ENCODE data around the gene FZD4. TPM values are rescaled to one million over a fixed set of nuclear protein-coding genes. Genes with fewer than 3 reads are reported as not detected.

The FZD4 gene
- total RNA-seq, 6 experiments from 2014 or later: 12.5 to 26.1 (median 17.1) TPM

DNA sequence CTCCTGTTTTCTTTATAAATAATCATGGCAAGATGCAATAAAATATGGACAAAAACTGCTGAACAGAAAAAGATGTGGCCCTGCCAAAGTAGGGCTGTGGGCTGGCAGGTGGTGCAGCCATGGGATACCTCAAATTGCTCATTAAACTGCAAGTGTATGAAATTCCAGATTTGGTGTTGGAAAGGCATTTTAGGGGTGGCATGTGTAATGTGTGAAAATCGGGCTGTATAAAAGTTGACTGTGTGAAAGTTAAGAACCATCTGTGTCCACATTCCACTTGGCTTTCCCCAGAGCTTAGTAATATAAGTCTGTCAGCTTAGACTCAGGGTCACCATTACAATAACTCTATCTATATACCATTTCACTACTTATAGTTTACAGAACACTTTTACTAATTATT, 34.8 kb upstream of the FZD4 start:
- Histone ChIP-seq H3K9me3 (no peaks in the 10 kb centered on the region), H3K4me1 (no peaks in the 10 kb centered on the region), H3K36me3 (no peaks in the 10 kb centered on the region), H3K27me3 (no peaks in the 10 kb centered on the region), H3K4me3 (no peak overlapping the region), H3K27ac (no peak overlapping the region)
- intact Hi-C loops (cut with DNase I): no loop called here
- ATAC-seq (no peak), DNase-seq (no peak)
- no CpG with 5 or more reads among the region's 1 CpG for WGBS (ENCODE audit: insufficient coverage, low coverage, low lambda C conversion rate, missing lambda C conversion rate)
- TF ChIP-seq POLR2A (IDR thresholded peaks at IDR 0.05): no peak
- TF ChIP-seq, protein P1, sequence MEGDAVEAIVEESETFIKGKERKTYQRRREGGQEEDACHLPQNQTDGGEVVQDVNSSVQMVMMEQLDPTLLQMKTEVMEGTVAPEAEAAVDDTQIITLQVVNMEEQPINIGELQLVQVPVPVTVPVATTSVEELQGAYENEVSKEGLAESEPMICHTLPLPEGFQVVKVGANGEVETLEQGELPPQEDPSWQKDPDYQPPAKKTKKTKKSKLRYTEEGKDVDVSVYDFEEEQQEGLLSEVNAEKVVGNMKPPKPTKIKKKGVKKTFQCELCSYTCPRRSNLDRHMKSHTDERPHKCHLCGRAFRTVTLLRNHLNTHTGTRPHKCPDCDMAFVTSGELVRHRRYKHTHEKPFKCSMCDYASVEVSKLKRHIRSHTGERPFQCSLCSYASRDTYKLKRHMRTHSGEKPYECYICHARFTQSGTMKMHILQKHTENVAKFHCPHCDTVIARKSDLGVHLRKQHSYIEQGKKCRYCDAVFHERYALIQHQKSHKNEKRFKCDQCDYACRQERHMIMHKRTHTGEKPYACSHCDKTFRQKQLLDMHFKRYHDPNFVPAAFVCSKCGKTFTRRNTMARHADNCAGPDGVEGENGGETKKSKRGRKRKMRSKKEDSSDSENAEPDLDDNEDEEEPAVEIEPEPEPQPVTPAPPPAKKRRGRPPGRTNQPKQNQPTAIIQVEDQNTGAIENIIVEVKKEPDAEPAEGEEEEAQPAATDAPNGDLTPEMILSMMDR (IDR thresholded peaks at IDR 0.05): no peak

DNA sequence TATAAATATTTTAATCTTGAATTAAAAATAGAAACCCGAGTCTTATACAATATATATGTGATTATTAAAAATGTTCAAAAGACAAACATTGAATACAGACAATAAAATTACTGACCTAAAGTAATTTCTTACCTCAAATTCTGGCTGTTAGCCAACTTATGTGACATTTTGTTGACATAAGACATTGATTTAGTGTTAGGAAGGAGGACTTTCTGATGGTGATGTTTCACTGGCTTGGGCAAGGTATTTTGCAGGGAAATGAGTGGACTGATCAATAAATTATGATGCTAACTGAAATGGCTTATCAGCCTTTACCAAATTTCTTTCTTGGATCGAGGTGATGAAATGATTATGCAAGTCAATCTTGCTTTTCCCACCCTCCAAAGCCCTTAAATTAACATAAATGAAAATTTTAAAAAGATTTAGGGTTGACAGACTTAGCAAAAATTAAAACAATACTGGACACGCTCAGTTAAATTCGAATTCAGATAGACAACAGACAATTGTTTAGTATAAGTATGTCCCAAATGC, 33.2 kb upstream of the FZD4 start:
- intact Hi-C loops (cut with DNase I): no loop called here
- Histone ChIP-seq H3K4me3 (no peak overlapping the region), H3K27ac (no peak overlapping the region), H3K9me3 (no peaks in the 10 kb centered on the region), H3K27me3 (no peaks in the 10 kb centered on the region), H3K4me1 (peaks cover 0 to 6% (median 0%) of the 10 kb centered on the region in 4 donors), H3K36me3 (no peaks in the 10 kb centered on the region)
- 60% methylated on average over 4 of the region's 4 CpGs for WGBS (ENCODE audit: insufficient coverage, low coverage, low lambda C conversion rate, missing lambda C conversion rate)
- ATAC-seq: peak in 3 of 4 donors; percentile 43 to 80 (median 76)
- DNase-seq: no peak
- TF ChIP-seq, protein P1 (IDR thresholded peaks at IDR 0.05): no peak
- TF ChIP-seq POLR2A (IDR thresholded peaks at IDR 0.05): no peak

DNA sequence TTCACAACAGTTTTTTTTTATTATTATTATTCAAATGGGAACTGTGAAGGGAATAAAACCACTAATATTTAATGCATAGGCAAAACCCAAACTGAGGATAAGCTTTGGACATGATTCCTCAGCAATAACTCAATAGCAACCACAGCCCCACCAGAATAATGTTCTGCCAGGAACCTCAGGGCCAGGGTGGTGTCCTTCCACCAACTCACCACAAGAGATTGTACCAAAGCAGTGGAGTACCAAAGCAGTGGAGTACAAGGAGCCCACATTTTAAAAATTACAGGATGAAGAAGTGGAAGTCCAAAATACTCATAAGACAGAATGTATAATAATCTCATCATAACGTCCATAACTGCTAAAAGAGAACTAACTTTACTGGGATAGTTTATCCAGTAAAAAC, 32.5 kb upstream of the FZD4 start:
- H3K27me3 ChIP-seq: no peaks in the 10 kb centered on the region
- DNase-seq (no peak), ATAC-seq (no peak)
- H3K4me3 ChIP-seq: no peak overlapping the region
- no peak overlapping the region for H3K27ac ChIP-seq
- no peaks in the 10 kb centered on the region for H3K9me3 ChIP-seq
- TF ChIP-seq, protein P1 (IDR thresholded peaks at IDR 0.05): no peak
- no peak for TF ChIP-seq POLR2A (IDR thresholded peaks at IDR 0.05)
- WGBS (ENCODE audit: insufficient coverage, low coverage, low lambda C conversion rate, missing lambda C conversion rate): 54% methylated on average over 1 of the region's 1 CpG
- intact Hi-C loops (cut with DNase I): no loop called here
- H3K36me3 ChIP-seq: no peaks in the 10 kb centered on the region
- H3K4me1 ChIP-seq: peaks cover 0 to 14% (median 3%) of the 10 kb centered on the region in 4 donors

DNA sequence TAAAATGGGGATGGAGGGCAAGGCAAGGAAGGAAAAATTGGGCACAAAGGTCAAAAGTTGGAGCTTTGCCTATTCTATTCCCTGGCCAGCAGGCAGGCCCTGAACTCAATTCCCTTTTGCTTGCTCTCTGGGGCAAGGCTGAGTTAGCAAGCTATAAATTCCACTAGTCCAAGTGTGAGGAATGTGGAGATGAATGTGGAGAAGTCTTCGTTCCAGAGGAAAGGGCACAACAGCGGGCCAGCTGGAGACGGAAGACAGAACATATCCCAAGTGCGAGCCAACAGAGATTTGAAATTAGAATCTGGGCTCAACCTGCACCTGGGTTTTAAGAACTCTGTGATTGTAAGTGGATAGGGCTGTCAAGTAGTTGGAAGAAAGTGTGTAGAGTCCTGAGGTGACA, 29.5 kb upstream of the FZD4 start:
- TF ChIP-seq POLR2A (IDR thresholded peaks at IDR 0.05): no peak
- TF ChIP-seq, protein P1 (IDR thresholded peaks at IDR 0.05): no peak
- WGBS (ENCODE audit: insufficient coverage, low coverage, low lambda C conversion rate, missing lambda C conversion rate): 85% methylated on average over 4 of the region's 4 CpGs
- no peak for ATAC-seq
- no peak overlapping the region for H3K27ac ChIP-seq
- DNase-seq: no peak
- no peak overlapping the region for H3K4me3 ChIP-seq
- H3K4me1 ChIP-seq: peaks cover 0 to 42% (median 12%) of the 10 kb centered on the region in 4 donors
- H3K9me3 ChIP-seq: no peaks in the 10 kb centered on the region
- intact Hi-C loops (cut with DNase I): no loop called here
- H3K36me3 ChIP-seq: no peaks in the 10 kb centered on the region
- H3K27me3 ChIP-seq: no peaks in the 10 kb centered on the region
